NOMO-1 treated with DMSO at 0.1 percent for 48 hours (cell line): ENCODE data around the gene MTMR8.

ENCODE experiments used
- DNase-seq: peaks from one replicate; lab custom pipeline; 2025; ENCODE audit not compliant: unreplicated experiment; lab: John Stamatoyannopoulos, UW

The MTMR8 gene

DNA sequence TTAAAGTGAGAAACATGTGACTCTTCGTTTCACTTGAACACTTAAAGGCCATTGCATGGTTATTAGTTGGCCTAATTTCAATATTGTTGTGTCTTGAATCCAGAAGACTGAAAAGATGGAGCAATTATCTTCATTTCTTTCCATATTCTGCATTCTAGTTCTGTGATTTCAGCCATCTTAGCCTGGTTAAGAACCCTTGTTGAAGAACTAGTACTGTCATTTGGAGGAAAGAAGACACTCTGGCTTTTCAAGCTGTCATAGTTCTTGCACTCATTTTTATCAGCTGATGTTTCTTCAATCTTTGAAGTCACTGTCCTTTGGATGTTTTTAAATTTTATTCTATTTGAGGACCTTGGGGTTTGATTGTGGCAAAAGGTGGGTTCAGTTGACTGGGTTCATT, 81.6 kb downstream of the MTMR8 start:
- no peak for DNase-seq

DNA sequence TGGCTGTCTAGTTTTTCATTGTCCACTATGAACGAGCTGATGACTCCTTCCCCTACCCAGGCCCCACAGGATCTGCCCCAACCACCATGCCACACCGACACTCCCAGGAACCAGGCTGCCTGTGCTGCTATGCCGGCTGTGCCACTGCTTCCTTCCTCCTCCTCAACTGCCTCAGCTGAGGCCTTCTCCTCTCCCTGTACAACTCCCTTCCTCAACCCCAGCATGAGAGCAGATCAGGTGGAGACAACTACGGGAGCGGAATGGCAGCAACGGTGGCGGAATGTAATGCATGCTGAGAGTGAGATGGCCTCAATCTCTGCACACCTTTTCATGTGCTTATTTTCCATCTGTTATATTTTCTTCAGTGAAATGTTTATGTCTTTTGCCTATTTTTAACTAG, 88.5 kb downstream of the MTMR8 start:
- no peak for DNase-seq

DNA sequence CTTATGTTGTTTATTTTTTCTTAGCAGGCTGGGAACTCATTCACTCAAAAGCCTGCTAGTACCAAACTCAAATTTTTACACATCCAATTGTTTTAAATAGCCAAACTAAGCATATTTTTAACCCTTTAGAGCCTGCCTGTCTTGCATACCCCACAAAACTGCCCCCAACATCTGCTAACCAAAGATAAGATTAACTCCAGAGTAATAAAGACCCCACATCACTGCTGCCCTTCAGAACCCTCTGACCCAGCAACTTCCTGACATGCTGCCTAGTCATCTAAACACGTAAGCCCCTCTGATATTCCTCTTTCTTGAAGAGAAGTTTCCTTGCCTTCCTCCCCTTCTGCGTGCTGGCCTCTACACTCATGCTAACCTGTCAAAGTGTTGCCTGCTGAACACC, 104.1 kb downstream of the MTMR8 start:
- DNase-seq, result no peak

DNA sequence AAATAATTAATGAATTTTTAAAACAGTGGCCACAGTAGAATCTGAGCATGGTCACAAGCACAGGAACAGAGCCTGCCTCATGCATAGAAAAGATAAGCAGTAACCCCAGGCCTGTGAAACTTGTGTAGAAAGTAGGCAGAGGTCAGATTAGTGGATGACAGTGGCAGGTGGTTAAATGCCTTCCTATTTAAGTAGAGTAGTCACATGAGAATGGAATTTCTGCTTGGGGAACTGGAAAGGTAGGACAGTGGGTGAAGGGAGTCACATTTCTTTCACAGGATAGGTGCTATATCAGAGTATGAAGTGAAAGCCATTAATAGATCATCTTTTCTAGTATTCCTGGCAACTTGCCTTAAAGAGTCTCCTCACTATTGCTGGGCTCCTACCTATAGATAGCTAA, 130.0 kb downstream of the MTMR8 start:
- no peak for DNase-seq

DNA sequence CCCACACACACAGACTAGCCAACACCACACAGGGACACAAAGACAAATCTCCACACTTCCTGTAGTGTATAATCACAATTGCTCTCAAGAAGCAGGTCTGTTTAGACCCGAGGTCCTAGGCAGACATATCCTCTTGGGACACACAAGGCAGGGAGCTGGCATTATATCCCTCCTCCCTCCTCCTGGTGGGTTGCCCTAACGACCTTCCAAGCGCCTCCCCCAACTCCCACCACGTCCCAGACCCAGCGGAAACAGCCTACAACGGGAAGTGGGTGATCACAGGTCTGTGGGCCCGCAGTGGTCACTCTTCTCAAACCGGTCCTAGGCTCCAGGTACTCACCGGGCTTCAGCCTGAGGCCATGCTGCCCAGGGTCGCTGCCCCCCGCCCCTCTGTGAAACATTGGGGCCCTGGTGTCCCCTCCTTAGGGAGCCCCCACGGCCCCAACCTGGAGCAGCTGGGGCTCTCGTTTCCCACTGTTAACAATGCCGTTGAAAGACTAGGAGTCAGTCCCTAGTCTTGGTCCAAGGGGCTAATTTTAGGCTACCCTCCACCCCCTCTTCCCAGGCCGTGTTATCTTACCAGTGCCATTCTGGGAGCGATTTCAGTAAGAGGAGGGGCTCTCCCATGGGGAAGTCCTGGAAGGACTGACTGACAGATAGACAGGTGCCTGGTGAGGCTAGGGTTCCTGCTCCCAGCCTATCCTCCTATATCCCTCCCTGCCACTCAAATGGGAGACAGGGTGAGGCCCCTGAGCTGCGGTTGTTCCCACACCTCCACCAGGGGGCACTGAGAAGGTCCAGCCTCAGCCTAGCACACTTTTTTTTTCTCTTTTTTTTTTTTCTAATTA, 164.9 kb downstream of the MTMR8 start, which contains the start of gene ASB12:
ASB12 (minus strand) TSS at position 485 of the 848 bp plus-strand sequence. CDS start 4,957 bp downstream, outside the sequence.
- DNase-seq, result no peak

DNA sequence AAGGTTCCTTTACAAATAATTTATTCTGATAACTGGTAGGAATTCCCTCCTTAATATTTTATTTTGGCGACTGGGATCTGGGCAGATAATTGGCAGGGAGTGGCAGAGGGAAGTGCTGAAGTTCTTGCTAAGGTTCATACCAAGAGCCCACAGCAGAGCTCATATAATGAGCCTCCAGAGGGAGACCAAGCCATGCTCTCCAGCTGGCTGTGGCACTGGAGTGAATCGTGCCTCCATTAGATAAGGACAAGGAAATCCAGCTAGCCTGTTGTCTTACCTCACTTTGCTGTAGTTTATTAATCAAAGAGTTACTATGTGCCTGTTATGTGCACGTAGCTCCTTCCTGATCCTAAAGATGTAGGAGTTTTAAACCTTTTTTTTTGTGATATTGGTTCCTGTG, 166.1 kb downstream of the MTMR8 start:
- DNase-seq, result no peak
